ENCODE results near the gene LAMA2. TPM values are rescaled to one million over a fixed set of nuclear protein-coding genes. Genes with fewer than 3 reads are reported as not detected.

LAMA2 gene
- total RNA-seq, 1 experiment from 2014 or later: 2.2 TPM

- DNase-seq (ENCODE audit: unreplicated experiment): no peak
- H3K36me3 Mint-ChIP-seq (ENCODE audit: insufficient read depth, unreplicated experiment): peaks cover 3% of the 10 kb centered on the region
- ChIA-PET POLR2A (no interaction called here), CTCF (interaction anchor here (0.9 kb wide), 1 partner anchor 22 kb away, joined by 5 read pairs; no protein-coding TSS in a partner anchor)
- no TSS peak for BruUV-seq (replicated peaks)
- no peak for TF ChIP-seq CTCF (IDR thresholded peaks at IDR 0.05; ENCODE audit: unreplicated experiment)
- H3K27ac Mint-ChIP-seq (ENCODE audit: low read depth, unreplicated experiment): no peak overlapping the region
- H3K27me3 Mint-ChIP-seq (ENCODE audit: insufficient read depth, unreplicated experiment): no peaks in the 10 kb centered on the region
- H3K4me1 Mint-ChIP-seq (ENCODE audit: insufficient read depth, unreplicated experiment): no peaks in the 10 kb centered on the region
- no peaks in the 10 kb centered on the region for H3K9me3 Mint-ChIP-seq (ENCODE audit: unreplicated experiment)
- no peak overlapping the region for H3K4me3 Mint-ChIP-seq (ENCODE audit: unreplicated experiment)
- intact Hi-C loops (cut with micrococcal nuclease): no loop called here
Measured at GRCh38 chr6:129476248-129476564, 593.3 kb downstream of the LAMA2 start.

- Mint-ChIP-seq H3K4me3 (ENCODE audit: unreplicated experiment) (no peak overlapping the region), H3K4me1 (ENCODE audit: insufficient read depth, unreplicated experiment) (no peaks in the 10 kb centered on the region), H3K27ac (ENCODE audit: low read depth, unreplicated experiment) (no peak overlapping the region), H3K9me3 (ENCODE audit: unreplicated experiment) (no peaks in the 10 kb centered on the region), H3K27me3 (ENCODE audit: insufficient read depth, unreplicated experiment) (no peaks in the 10 kb centered on the region), H3K36me3 (ENCODE audit: insufficient read depth, unreplicated experiment) (peaks cover 5% of the 10 kb centered on the region)
- ChIA-PET POLR2A (interaction anchor here (0.6 kb wide), 2 partner anchors 129 to 370 kb away, joined by 3 read pairs; no protein-coding TSS in a partner anchor), CTCF (no interaction called here)
- BruUV-seq (replicated peaks): no TSS peak
- intact Hi-C loops (cut with micrococcal nuclease): no loop called here
- TF ChIP-seq CTCF (IDR thresholded peaks at IDR 0.05; ENCODE audit: unreplicated experiment): no peak
- no peak for DNase-seq (ENCODE audit: unreplicated experiment)
Measured at GRCh38 chr6:129476810-129477209, 593.9 kb downstream of the LAMA2 start.

GRCh38 chr6:129478379-129478778 lies 595.4 kb downstream of the LAMA2 start:
- no peak overlapping the region for H3K4me3 Mint-ChIP-seq (ENCODE audit: unreplicated experiment)
- H3K9me3 Mint-ChIP-seq (ENCODE audit: unreplicated experiment): no peaks in the 10 kb centered on the region
- CTCF ChIA-PET: no interaction called here
- TF ChIP-seq CTCF (IDR thresholded peaks at IDR 0.05; ENCODE audit: unreplicated experiment): no peak
- peaks cover 5% of the 10 kb centered on the region for H3K36me3 Mint-ChIP-seq (ENCODE audit: insufficient read depth, unreplicated experiment)
- H3K4me1 Mint-ChIP-seq (ENCODE audit: insufficient read depth, unreplicated experiment): no peaks in the 10 kb centered on the region
- no TSS peak for BruUV-seq (replicated peaks)
- no peak for DNase-seq (ENCODE audit: unreplicated experiment)
- H3K27me3 Mint-ChIP-seq (ENCODE audit: insufficient read depth, unreplicated experiment): no peaks in the 10 kb centered on the region
- H3K27ac Mint-ChIP-seq (ENCODE audit: low read depth, unreplicated experiment): no peak overlapping the region
- intact Hi-C loops (cut with micrococcal nuclease): no loop called here
- POLR2A ChIA-PET: no interaction called here

GRCh38 chr6:129481706-129482105 lies 598.8 kb downstream of the LAMA2 start:
- ChIA-PET POLR2A (no interaction called here), CTCF (no interaction called here)
- intact Hi-C loops (cut with micrococcal nuclease): no loop called here
- BruUV-seq (replicated peaks): no TSS peak
- Mint-ChIP-seq H3K9me3 (ENCODE audit: unreplicated experiment) (no peaks in the 10 kb centered on the region), H3K27me3 (ENCODE audit: insufficient read depth, unreplicated experiment) (no peaks in the 10 kb centered on the region), H3K4me3 (ENCODE audit: unreplicated experiment) (no peak overlapping the region), H3K36me3 (ENCODE audit: insufficient read depth, unreplicated experiment) (peaks cover 5% of the 10 kb centered on the region), H3K4me1 (ENCODE audit: insufficient read depth, unreplicated experiment) (no peaks in the 10 kb centered on the region), H3K27ac (ENCODE audit: low read depth, unreplicated experiment) (no peak overlapping the region)
- no peak for TF ChIP-seq CTCF (IDR thresholded peaks at IDR 0.05; ENCODE audit: unreplicated experiment)
- no peak for DNase-seq (ENCODE audit: unreplicated experiment)
